IPS DF 6.9 (cell line): ENCODE results near the gene FAM169A.
"Not testable (repeated sequence)": the region's sequence is repeated elsewhere in the genome, so short reads cannot be mapped to it uniquely, and the experiment has no call there.

Experiments
- DNase-seq: peaks from one replicate; pipeline ENCODE4 v3.0.0-alpha.2; 2013; ENCODE audit warnings: low read depth, low spot score
- H3K27ac ChIP-seq: one replicate; pipeline ENCODE4 v1.5.1; 2013; ENCODE audit warnings: low read length, control low read depth
- H3K27me3 ChIP-seq: 2 replicates; pipeline ENCODE4 v1.6.1; 2013; ENCODE audit warnings: mild to moderate bottlenecking, low read length; ENCODE audit not compliant: control insufficient read depth, insufficient read depth
- H3K36me3 ChIP-seq: 2 replicates; pipeline ENCODE4 v1.6.1; 2013; ENCODE audit warnings: low read length; ENCODE audit not compliant: control insufficient read depth, insufficient read depth
- H3K4me1 ChIP-seq: 2 replicates; pipeline ENCODE4 v1.6.1; 2013; ENCODE audit warnings: low read length; ENCODE audit not compliant: control insufficient read depth, insufficient read depth
- H3K4me3 ChIP-seq: 2 replicates; pipeline ENCODE4 v1.5.1; 2013; ENCODE audit warnings: mild to moderate bottlenecking, low read length
- H3K9me3 ChIP-seq: 2 replicates; pipeline ENCODE4 v1.6.1; 2013; ENCODE audit warnings: low read length, inconsistent platforms; ENCODE audit not compliant: control insufficient read depth, insufficient read depth
- WGBS: extraction: QIAGEN DNeasy Blood & Tissue Kit; methylation state at CpG from one replicate; pipeline ENCODE4 v1.1.7; 2013; ENCODE audit warnings: mixed read lengths, missing lambda C conversion rate; ENCODE audit not compliant: insufficient read length, insufficient coverage; 5-methylcytosine and 5-hydroxymethylcytosine counted together

Gene FAM169A

GRCh38 chr5:74892921-74893320 lies 26.7 kb upstream of the FAM169A start:
- Histone ChIP-seq H3K9me3 (no peaks in the 10 kb centered on the region; the same call in 1 of the 2 replicates), H3K36me3 (no peaks in the 10 kb centered on the region), H3K4me1 (no peaks in the 10 kb centered on the region; the same call in 1 of the 2 replicates), H3K27me3 (no peaks in the 10 kb centered on the region), H3K27ac (no peak overlapping the region), H3K4me3 (no peak overlapping the region)
- WGBS = no CpG with 5 or more reads among the region's 2 CpGs
- no peak for DNase-seq

- no peak for DNase-seq
- Histone ChIP-seq H3K9me3 (no peaks in the 10 kb centered on the region; the same call in 1 of the 2 replicates), H3K27me3 (no peaks in the 10 kb centered on the region), H3K27ac (no peak overlapping the region), H3K4me1 (no peaks in the 10 kb centered on the region; the same call in 1 of the 2 replicates), H3K4me3 (no peak overlapping the region), H3K36me3 (no peaks in the 10 kb centered on the region)
- no CpG with 5 or more reads among the region's 2 CpGs for WGBS
Observed at GRCh38 chr5:74889523-74890105, 23.4 kb upstream of the FAM169A start.

DNA sequence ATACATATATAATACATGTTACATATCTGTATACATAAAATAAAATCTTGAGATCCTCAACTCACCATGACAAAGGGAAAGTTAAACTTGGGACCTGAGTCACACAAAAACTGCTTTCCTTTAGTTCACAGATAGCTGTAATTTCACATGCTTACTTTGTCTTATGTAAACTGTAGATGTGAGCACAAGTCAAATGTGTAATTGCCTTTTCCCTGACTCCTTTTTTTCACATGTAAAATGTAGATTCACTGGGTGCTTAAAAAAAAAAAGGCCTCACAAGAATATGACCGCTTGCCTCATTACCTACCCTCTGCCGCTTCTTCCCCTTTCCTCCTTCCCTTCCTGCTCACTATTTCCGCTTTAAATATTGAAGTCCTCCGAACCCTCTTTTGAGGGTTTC lies 21.9 kb upstream of the FAM169A start:
- H3K4me3 ChIP-seq = no peak overlapping the region
- H3K9me3 ChIP-seq = no peaks in the 10 kb centered on the region
- DNase-seq = no peak
- no CpG with 5 or more reads among the region's 4 CpGs for WGBS
- H3K27me3 ChIP-seq = no peaks in the 10 kb centered on the region
- H3K27ac ChIP-seq = no peak overlapping the region
- H3K36me3 ChIP-seq = no peaks in the 10 kb centered on the region
- no peaks in the 10 kb centered on the region; the same call in 1 of the 2 replicates for H3K4me1 ChIP-seq

DNA sequence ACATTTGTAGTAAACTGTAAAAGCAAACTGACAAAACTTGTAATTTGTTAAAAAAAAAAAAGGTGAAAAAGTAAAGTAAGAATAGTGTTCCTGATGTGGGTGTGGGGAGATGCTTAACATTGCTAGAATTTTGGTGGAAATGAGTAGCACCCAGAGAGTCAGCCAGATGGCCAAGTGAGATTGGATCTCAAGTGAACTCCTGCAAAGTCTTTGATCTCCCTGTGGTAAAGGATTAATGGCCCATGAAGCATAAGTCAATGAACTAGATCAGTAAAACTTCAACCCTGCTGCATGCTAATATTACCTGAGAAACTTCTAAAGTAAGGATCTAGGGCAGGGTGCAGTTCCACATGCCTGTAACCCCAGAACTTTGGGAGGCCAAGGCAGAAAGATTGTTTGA lies 19.0 kb upstream of the FAM169A start:
- Histone ChIP-seq H3K36me3 (no peaks in the 10 kb centered on the region), H3K4me3 (no peak overlapping the region), H3K9me3 (no peaks in the 10 kb centered on the region), H3K27me3 (no peaks in the 10 kb centered on the region), H3K27ac (no peak overlapping the region), H3K4me1 (no peaks in the 10 kb centered on the region; the same call in 1 of the 2 replicates)
- DNase-seq = no peak

- not testable (repeated sequence) for H3K36me3 ChIP-seq, H3K27me3 ChIP-seq, H3K4me1 ChIP-seq, DNase-seq, H3K9me3 ChIP-seq, H3K4me3 ChIP-seq, H3K27ac ChIP-seq
- no CpG with 5 or more reads among the region's 10 CpGs for WGBS
Observed at GRCh38 chr5:74882379-74883134, 16.4 kb upstream of the FAM169A start.

GRCh38 chr5:74877624-74878304 lies 11.6 kb upstream of the FAM169A start:
- Histone ChIP-seq H3K4me1 (no peaks in the 10 kb centered on the region), H3K9me3 (no peaks in the 10 kb centered on the region; the same call in 1 of the 2 replicates), H3K4me3 (no peak overlapping the region), H3K27me3 (no peaks in the 10 kb centered on the region), H3K27ac (no peak overlapping the region), H3K36me3 (no peaks in the 10 kb centered on the region)
- no CpG with 5 or more reads among the region's 4 CpGs for WGBS
- no peak for DNase-seq

- no peaks in the 10 kb centered on the region for H3K36me3 ChIP-seq
- no peaks in the 10 kb centered on the region for H3K4me1 ChIP-seq
- no peak overlapping the region for H3K27ac ChIP-seq
- no peaks in the 10 kb centered on the region for H3K27me3 ChIP-seq
- no peak for DNase-seq
- no peak overlapping the region for H3K4me3 ChIP-seq
- no peaks in the 10 kb centered on the region; the same call in 1 of the 2 replicates for H3K9me3 ChIP-seq
- no CpG with 5 or more reads among the region's 7 CpGs for WGBS
Observed at GRCh38 chr5:74875994-74876791, 10.0 kb upstream of the FAM169A start.

DNA sequence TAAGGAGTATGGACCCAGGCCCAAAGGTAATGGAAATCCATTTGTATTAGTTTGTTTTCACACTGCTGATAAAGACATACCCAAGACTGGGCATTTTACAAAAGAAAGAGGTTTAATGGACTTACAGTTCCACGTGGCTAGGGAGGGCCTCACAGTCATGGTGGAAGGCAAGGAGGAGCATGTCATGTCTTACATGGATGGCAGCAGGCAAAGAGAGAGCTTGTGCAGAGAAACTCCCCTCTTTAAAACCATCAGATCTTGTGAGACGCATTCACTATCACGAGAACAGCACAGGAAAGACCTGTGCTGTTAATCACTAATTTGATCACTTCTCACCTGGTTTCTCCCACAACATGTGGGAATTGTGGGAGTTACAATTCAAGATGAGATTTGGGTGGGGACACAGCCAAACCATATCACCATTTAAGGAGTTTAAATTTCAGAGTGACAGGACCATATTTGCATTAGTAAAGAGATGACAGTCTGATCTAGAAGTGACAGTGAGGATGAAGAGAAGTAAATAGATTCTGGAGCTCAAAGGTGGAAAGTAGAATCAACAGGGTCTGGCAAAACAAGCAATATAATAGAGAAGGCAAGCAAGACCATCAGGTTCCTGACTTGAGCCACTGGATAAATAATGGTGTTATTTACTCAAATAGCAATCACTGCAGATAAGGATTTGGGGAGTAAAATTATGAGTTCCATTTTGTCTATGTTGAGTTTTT lies 7.5 kb upstream of the FAM169A start:
- Histone ChIP-seq H3K4me1 (no peaks in the 10 kb centered on the region; the same call in 1 of the 2 replicates), H3K9me3 (no peaks in the 10 kb centered on the region; the same call in 1 of the 2 replicates)
- no CpG with 5 or more reads among the region's 3 CpGs for WGBS

GRCh38 chr5:74870299-74871067 lies 4.3 kb upstream of the FAM169A start:
- DNase-seq = no peak
- H3K27ac ChIP-seq = no peak overlapping the region
- H3K4me1 ChIP-seq = no peaks in the 10 kb centered on the region; the same call in 1 of the 2 replicates
- no peaks in the 10 kb centered on the region for H3K27me3 ChIP-seq
- WGBS = no CpG with 5 or more reads among the region's 3 CpGs
- H3K36me3 ChIP-seq = no peaks in the 10 kb centered on the region
- H3K4me3 ChIP-seq = no peak overlapping the region
- H3K9me3 ChIP-seq = no peaks in the 10 kb centered on the region; the same call in 1 of the 2 replicates

More for the DNA sequence above, 7.5 kb upstream of the FAM169A start:
- no peaks in the 10 kb centered on the region for H3K36me3 ChIP-seq
- no peak overlapping the region for H3K4me3 ChIP-seq
- no peaks in the 10 kb centered on the region for H3K27me3 ChIP-seq
- DNase-seq = no peak
- no peak overlapping the region for H3K27ac ChIP-seq
